ENCODE measurements around the gene SPC24. TPM values are rescaled to one million over a fixed set of nuclear protein-coding genes. Genes with fewer than 3 reads are reported as not detected.

SPC24 gene
- total RNA-seq, 1 donor from 2014 or later: 3.2 TPM

GRCh38 chr19:11174336-11174735, 18.8 kb upstream of the SPC24 start:
- Mint-ChIP-seq H3K27ac (ENCODE audit: unreplicated experiment) (no peak overlapping the region), H3K27me3 (ENCODE audit: low read depth, unreplicated experiment) (no peaks in the 10 kb centered on the region), H3K9me3 (ENCODE audit: unreplicated experiment) (no peaks in the 10 kb centered on the region), H3K36me3 (ENCODE audit: low read depth, unreplicated experiment) (peaks cover 35% of the 10 kb centered on the region), H3K4me1 (ENCODE audit: low read depth, unreplicated experiment) (no peaks in the 10 kb centered on the region), H3K4me3 (ENCODE audit: unreplicated experiment) (no peak overlapping the region)
- H3K27ac ChIP-seq (ENCODE audit: low read depth, low read length): no peak overlapping the region
- peaks cover 4% of the 10 kb centered on the region for H4K20me1 ChIP-seq (ENCODE audit: insufficient read depth, low read length)
- H3K4me2 ChIP-seq (ENCODE audit: low read length): no peak overlapping the region
- DNase-seq (ENCODE audit: low read depth) (no peak), FAIRE-seq (no peak)
- no peak overlapping the region for H3K4me3 ChIP-seq (ENCODE audit: insufficient read depth, low read depth, low read length)
- no peaks in the 10 kb centered on the region for H3K79me2 ChIP-seq (ENCODE audit: insufficient read depth, low read length)
- H3K4me1 ChIP-seq (ENCODE audit: insufficient read depth, low read length): peaks cover 6% of the 10 kb centered on the region
- no peak overlapping the region for H3K9ac ChIP-seq (ENCODE audit: low read length)
- no peaks in the 10 kb centered on the region for H3K27me3 ChIP-seq (ENCODE audit: insufficient read depth, low read length)
- H3K9me3 ChIP-seq (ENCODE audit: insufficient read depth, low read depth, low read length): no peaks in the 10 kb centered on the region
- no peak for TF ChIP-seq EZH2 (IDR thresholded peaks at IDR 0.05; ENCODE audit: insufficient read depth, low read length)
- peaks cover 26% of the 10 kb centered on the region for H3K36me3 ChIP-seq (ENCODE audit: insufficient read depth, low read length)
- H2AFZ ChIP-seq (ENCODE audit: low read depth, low read length): no peak overlapping the region

- Mint-ChIP-seq H3K27me3 (ENCODE audit: low read depth, unreplicated experiment) (no peaks in the 10 kb centered on the region), H3K4me3 (ENCODE audit: unreplicated experiment) (no peak overlapping the region)
Measured at GRCh38 chr19:11173516-11174155, 18.1 kb upstream of the SPC24 start.

GRCh38 chr19:11172576-11172975, 17.0 kb upstream of the SPC24 start:
- Mint-ChIP-seq H3K27ac (ENCODE audit: unreplicated experiment) (no peak overlapping the region), H3K4me1 (ENCODE audit: low read depth, unreplicated experiment) (peaks cover 6% of the 10 kb centered on the region), H3K27me3 (ENCODE audit: low read depth, unreplicated experiment) (no peaks in the 10 kb centered on the region), H3K36me3 (ENCODE audit: low read depth, unreplicated experiment) (peaks cover 43% of the 10 kb centered on the region), H3K9me3 (ENCODE audit: unreplicated experiment) (no peaks in the 10 kb centered on the region), H3K4me3 (ENCODE audit: unreplicated experiment) (no peak overlapping the region)
- Histone ChIP-seq H3K27ac (ENCODE audit: low read depth, low read length) (no peak overlapping the region), H2AFZ (ENCODE audit: low read depth, low read length) (no peak overlapping the region), H3K4me1 (ENCODE audit: insufficient read depth, low read length) (peaks cover 14% of the 10 kb centered on the region), H3K9ac (ENCODE audit: low read length) (no peak overlapping the region), H4K20me1 (ENCODE audit: insufficient read depth, low read length) (peaks cover under 1% of the 10 kb centered on the region), H3K9me3 (ENCODE audit: insufficient read depth, low read depth, low read length) (no peaks in the 10 kb centered on the region), H3K4me3 (ENCODE audit: insufficient read depth, low read depth, low read length) (no peak overlapping the region), H3K4me2 (ENCODE audit: low read length) (no peak overlapping the region), H3K27me3 (ENCODE audit: insufficient read depth, low read length) (no peaks in the 10 kb centered on the region), H3K36me3 (ENCODE audit: insufficient read depth, low read length) (peaks cover 22% of the 10 kb centered on the region), H3K79me2 (ENCODE audit: insufficient read depth, low read length) (no peaks in the 10 kb centered on the region)
- DNase-seq (ENCODE audit: low read depth): no peak
- TF ChIP-seq CTCF (IDR thresholded peaks at IDR 0.05; ENCODE audit: insufficient read depth, low read depth, low read length) (no peak), EZH2 (IDR thresholded peaks at IDR 0.05; ENCODE audit: insufficient read depth, low read length) (no peak)
- FAIRE-seq: no peak

More at GRCh38 chr19:11173516-11174155, 18.1 kb upstream of the SPC24 start:
- no peak for FAIRE-seq
- Mint-ChIP-seq H3K4me1 (ENCODE audit: low read depth, unreplicated experiment) (peaks cover 3% of the 10 kb centered on the region), H3K27ac (ENCODE audit: unreplicated experiment) (no peak overlapping the region), H3K36me3 (ENCODE audit: low read depth, unreplicated experiment) (peaks cover 39% of the 10 kb centered on the region), H3K9me3 (ENCODE audit: unreplicated experiment) (no peaks in the 10 kb centered on the region)
- H3K4me1 ChIP-seq (ENCODE audit: insufficient read depth, low read length): peaks cover 8% of the 10 kb centered on the region
- H3K4me2 ChIP-seq (ENCODE audit: low read length): no peak overlapping the region
- no peak for DNase-seq (ENCODE audit: low read depth)
- H3K9ac ChIP-seq (ENCODE audit: low read length): no peak overlapping the region
- H3K27ac ChIP-seq (ENCODE audit: low read depth, low read length): no peak overlapping the region
- no peaks in the 10 kb centered on the region for H3K79me2 ChIP-seq (ENCODE audit: insufficient read depth, low read length)
- peaks cover 23% of the 10 kb centered on the region for H3K36me3 ChIP-seq (ENCODE audit: insufficient read depth, low read length)
- H4K20me1 ChIP-seq (ENCODE audit: insufficient read depth, low read length): peaks cover 4% of the 10 kb centered on the region
- H3K27me3 ChIP-seq (ENCODE audit: insufficient read depth, low read length): no peaks in the 10 kb centered on the region
- no peak overlapping the region for H3K4me3 ChIP-seq (ENCODE audit: insufficient read depth, low read depth, low read length)
- H3K9me3 ChIP-seq (ENCODE audit: insufficient read depth, low read depth, low read length): no peaks in the 10 kb centered on the region
- TF ChIP-seq EZH2 (IDR thresholded peaks at IDR 0.05; ENCODE audit: insufficient read depth, low read length) (no peak), CTCF (IDR thresholded peaks at IDR 0.05; ENCODE audit: insufficient read depth, low read depth, low read length) (no peak)
- H2AFZ ChIP-seq (ENCODE audit: low read depth, low read length): no peak overlapping the region
